ENCODE measurements around the gene TBC1D4.
"Not testable (repeated sequence)": the region's sequence is repeated elsewhere in the genome, so short reads cannot be mapped to it uniquely, and the experiment has no call there.

TBC1D4 gene

GRCh38 chr13:75271846-75272245 is 210.1 kb downstream of the TBC1D4 start:
- TF ChIP-seq CTCF (conservative IDR thresholded peaks at IDR 0.05; ENCODE audit: low read depth, low read length), result no peak
- H3K4me3 ChIP-seq (ENCODE audit: low read depth, low read length), result no peak overlapping the region
- DNase-seq (ENCODE audit: low read depth), result peak; percentile 45

- H3K4me3 ChIP-seq (ENCODE audit: low read depth, low read length); DNase-seq (ENCODE audit: low read depth): not testable (repeated sequence)
These were observed 213.5 kb downstream of the TBC1D4 start for GRCh38 chr13:75268481-75268880.

GRCh38 chr13:75264611-75265010 is 217.4 kb downstream of the TBC1D4 start:
- peak; percentile 23 for DNase-seq (ENCODE audit: low read depth)
- no peak for TF ChIP-seq CTCF (conservative IDR thresholded peaks at IDR 0.05; ENCODE audit: low read depth, low read length)

GRCh38 chr13:75263741-75264407 is 218.1 kb downstream of the TBC1D4 start:
- no peak overlapping the region for H3K4me3 ChIP-seq (ENCODE audit: low read depth, low read length)
- DNase-seq (ENCODE audit: low read depth), result peak; percentile 27
- no peak for TF ChIP-seq CTCF (conservative IDR thresholded peaks at IDR 0.05; ENCODE audit: low read depth, low read length)

More at GRCh38 chr13:75264611-75265010, 217.4 kb downstream of the TBC1D4 start:
- H3K4me3 ChIP-seq (ENCODE audit: low read depth, low read length), result no peak overlapping the region

- H3K4me3 ChIP-seq (ENCODE audit: low read depth, low read length), result no peak overlapping the region
- peak; percentile 81 for DNase-seq (ENCODE audit: low read depth)
- TF ChIP-seq CTCF (conservative IDR thresholded peaks at IDR 0.05; ENCODE audit: low read depth, low read length), result peak; percentile 73
These were observed 223.7 kb downstream of the TBC1D4 start for GRCh38 chr13:75258159-75258782.

GRCh38 chr13:75256922-75257321 is 225.0 kb downstream of the TBC1D4 start:
- no peak overlapping the region for H3K4me3 ChIP-seq (ENCODE audit: low read depth, low read length)
- TF ChIP-seq CTCF (conservative IDR thresholded peaks at IDR 0.05; ENCODE audit: low read depth, low read length), result no peak
- DNase-seq (ENCODE audit: low read depth), result peak; percentile 27

- no peak for TF ChIP-seq CTCF (conservative IDR thresholded peaks at IDR 0.05; ENCODE audit: low read depth, low read length)
- no peak overlapping the region for H3K4me3 ChIP-seq (ENCODE audit: low read depth, low read length)
- DNase-seq (ENCODE audit: low read depth), result no peak
These were observed 226.3 kb downstream of the TBC1D4 start for GRCh38 chr13:75255653-75256052.
